Vagina (tissue), 2 donors: ENCODE results near the gene TXNRD2. TPM values are rescaled to one million over a fixed set of nuclear protein-coding genes. Genes with fewer than 3 reads are reported as not detected.

Experiments used
- DNase-seq, 2 donors: peaks; one replicate each; pipeline ENCODE4 v3.0.0-alpha.2; 2017; ENCODE audit errors: extremely low spot score in 2 of 2
- H3K27ac ChIP-seq: fragments of 200-600 bp; sonication (generic); one replicate; pipeline ENCODE4 v1.5.1; 2019
- H3K27me3 ChIP-seq: fragments of 200-600 bp; sonication (generic); one replicate; pipeline ENCODE4 v1.5.1; 2019
- H3K36me3 ChIP-seq, 2 donors: fragments of 200-600 bp; sonication (generic); one replicate each; pipeline ENCODE4 v1.5.1; 2017 to 2019
- H3K4me1 ChIP-seq: fragments of 200-600 bp; sonication (generic); one replicate; pipeline ENCODE4 v1.5.1; 2019
- H3K4me3 ChIP-seq, 2 donors: fragments of 200-600 bp; sonication (generic); 1 replicate in 1 of 2; 2 replicates in 1 of 2; pipeline ENCODE4 v1.5.1; 2016 to 2019
- H3K9me3 ChIP-seq: fragments of 200-600 bp; sonication (generic); one replicate; pipeline ENCODE4 v1.5.1; 2019
- CTCF ChIP-seq, 3 experiments: fragments of 450-650 bp in 2 of 3; fragments of 200-600 bp in 1 of 3; sonication (generic) in 1 of 3; IDR thresholded peaks; one replicate each; pipeline ENCODE4 v1.5.1; 2017 to 2019; ENCODE audit warnings: antibody characterized with exemption in 3 of 3, mild to moderate bottlenecking in 2 of 3, moderate library complexity in 2 of 3
- POLR2A ChIP-seq, 2 donors: fragments of 450-650 bp; IDR thresholded peaks; one replicate each; pipeline ENCODE4 v1.6.1; 2017; ENCODE audit warnings: antibody characterized with exemption in 2 of 2, mild to moderate bottlenecking in 2 of 2, moderate library complexity in 2 of 2
- POLR2AphosphoS5 ChIP-seq, 2 donors: sonication (generic); formaldehyde crosslinking; IDR thresholded peaks; one replicate each; pipeline ENCODE4 v1.9.0; 2017; ENCODE audit warnings: antibody characterized with exemption in 2 of 2, mild to moderate bottlenecking in 2 of 2, low read depth in 1 of 2; ENCODE audit not compliant: insufficient read depth in 1 of 2
- intact Hi-C: fragments of 100-400 bp; cut with DNase I; formaldehyde crosslinking; loops from one replicate; pipeline ENCODE4 v1.15.1; 2023
- total RNA-seq: library from RNA; depleted of rRNA; stranded (reverse); fragments of >200 nt; gene quantifications from one replicate; pipeline ENCODE4 v1.2.3, GENCODE V29; 2016

The TXNRD2 gene
- total RNA-seq, 1 donor from 2014 or later = 13.5 TPM

GRCh38 chr22:19966908-19967750 lies 25.5 kb upstream of the TXNRD2 start:
- no peak for DNase-seq
- intact Hi-C loops = no loop called here
- Histone ChIP-seq H3K27ac (no peak overlapping the region), H3K4me1 (peaks cover 21% of the 10 kb centered on the region), H3K36me3 (peaks cover 0 to 68% of the 10 kb centered on the region in 2 donors), H3K27me3 (no peaks in the 10 kb centered on the region), H3K9me3 (no peaks in the 10 kb centered on the region), H3K4me3 (no peak overlapping the region)
- no peak for TF ChIP-seq POLR2AphosphoS5 (IDR thresholded peaks at IDR 0.05; ENCODE audit: insufficient read depth in 1 of 2, low read depth in 1 of 2)
- no peak for TF ChIP-seq CTCF (IDR thresholded peaks at IDR 0.05)
- TF ChIP-seq POLR2A (IDR thresholded peaks at IDR 0.05) = no peak

- DNase-seq = no peak
- no peak for TF ChIP-seq CTCF (IDR thresholded peaks at IDR 0.05)
- no peak for TF ChIP-seq POLR2A (IDR thresholded peaks at IDR 0.05)
- Histone ChIP-seq H3K36me3 (peaks cover 0 to 67% of the 10 kb centered on the region in 2 donors), H3K27me3 (no peaks in the 10 kb centered on the region), H3K27ac (no peak overlapping the region), H3K4me3 (no peak overlapping the region), H3K9me3 (no peaks in the 10 kb centered on the region), H3K4me1 (peaks cover 30% of the 10 kb centered on the region)
- intact Hi-C loops = no loop called here
These were observed 24.4 kb upstream of the TXNRD2 start for GRCh38 chr22:19965771-19966709.

GRCh38 chr22:19964701-19965386 lies 23.2 kb upstream of the TXNRD2 start:
- no peak for TF ChIP-seq CTCF (IDR thresholded peaks at IDR 0.05)
- TF ChIP-seq POLR2AphosphoS5 (IDR thresholded peaks at IDR 0.05; ENCODE audit: insufficient read depth in 1 of 2, low read depth in 1 of 2) = no peak
- TF ChIP-seq POLR2A (IDR thresholded peaks at IDR 0.05) = no peak
- peaks cover 0 to 60% of the 10 kb centered on the region in 2 donors for H3K36me3 ChIP-seq
- intact Hi-C loops = no loop called here

GRCh38 chr22:19963863-19964642 lies 22.4 kb upstream of the TXNRD2 start:
- no peak for TF ChIP-seq POLR2AphosphoS5 (IDR thresholded peaks at IDR 0.05; ENCODE audit: insufficient read depth in 1 of 2, low read depth in 1 of 2)
- TF ChIP-seq POLR2A (IDR thresholded peaks at IDR 0.05) = no peak
- TF ChIP-seq CTCF (IDR thresholded peaks at IDR 0.05) = no peak

More at GRCh38 chr22:19964701-19965386, 23.2 kb upstream of the TXNRD2 start:
- H3K4me3 ChIP-seq = no peak overlapping the region
- H3K4me1 ChIP-seq = peaks cover 36% of the 10 kb centered on the region
- H3K27me3 ChIP-seq = no peaks in the 10 kb centered on the region
- no peak overlapping the region for H3K27ac ChIP-seq
- no peak for DNase-seq
- H3K9me3 ChIP-seq = no peaks in the 10 kb centered on the region

More at GRCh38 chr22:19963863-19964642, 22.4 kb upstream of the TXNRD2 start:
- peaks cover 44% of the 10 kb centered on the region for H3K4me1 ChIP-seq
- H3K27ac ChIP-seq = no peak overlapping the region
- no peaks in the 10 kb centered on the region for H3K9me3 ChIP-seq
- no peak for DNase-seq
- peak overlapping the region in 1 of 2 donors; percentile 29 for H3K4me3 ChIP-seq
- intact Hi-C loops = no loop called here
- H3K36me3 ChIP-seq = peaks cover 0 to 52% of the 10 kb centered on the region in 2 donors
- H3K27me3 ChIP-seq = no peaks in the 10 kb centered on the region
